PC-9 (cell line): Measurements from ENCODE around the gene EEF1A1.
"Not testable (repeated sequence)": the region's sequence is repeated elsewhere in the genome, so short reads cannot be mapped to it uniquely, and the experiment has no call there.

ENCODE experiments used
- EZH2 ChIP-seq: fragments of 200-600 bp; sonication (generic); IDR thresholded peaks from 2 replicates; pipeline ENCODE4 v1.8.0; 2017; ENCODE audit warnings: antibody characterized with exemption, low read depth
- TF ChIP-seq, protein P1 (sequence below): fragments of 200-600 bp; sonication (generic); conservative IDR thresholded peaks from 2 replicates; pipeline ENCODE4 v1.6.1; 2017; ENCODE audit warnings: mixed run types, antibody characterized with exemption, mild to moderate bottlenecking, moderate library complexity

DNA sequence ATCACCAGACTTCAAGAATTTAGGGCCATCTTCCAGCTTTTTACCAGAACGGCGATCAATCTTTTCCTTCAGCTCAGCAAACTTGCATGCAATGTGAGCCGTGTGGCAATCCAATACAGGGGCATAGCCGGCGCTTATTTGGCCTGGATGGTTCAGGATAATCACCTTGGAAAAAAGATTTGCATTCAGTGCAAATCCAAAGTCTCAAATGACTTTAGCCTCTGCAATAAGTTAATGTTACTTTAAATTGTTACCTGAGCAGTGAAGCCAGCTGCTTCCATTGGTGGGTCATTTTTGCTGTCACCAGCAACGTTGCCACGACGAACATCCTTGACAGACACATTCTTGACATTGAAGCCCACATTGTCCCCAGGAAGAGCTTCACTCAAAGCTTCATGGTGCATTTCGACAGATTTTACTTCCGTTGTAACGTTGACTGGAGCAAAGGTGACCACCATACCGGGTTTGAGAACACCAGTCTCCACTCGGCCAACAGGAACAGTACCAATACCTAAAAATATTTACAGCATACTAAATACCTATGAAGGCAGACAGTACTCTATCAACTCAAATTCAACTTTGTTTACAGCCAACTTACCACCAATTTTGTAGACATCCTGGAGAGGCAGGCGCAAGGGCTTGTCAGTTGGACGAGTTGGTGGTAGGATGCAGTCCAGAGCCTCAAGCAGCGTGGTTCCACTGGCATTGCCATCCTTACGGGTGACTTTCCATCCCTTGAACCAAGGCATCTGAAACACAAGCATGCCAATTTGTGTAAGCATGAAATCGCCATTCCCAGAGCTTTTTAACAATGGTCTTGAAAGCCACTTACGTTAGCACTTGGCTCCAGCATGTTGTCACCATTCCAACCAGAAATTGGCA, 2.5 kb downstream of the EEF1A1 start:
- TF ChIP-seq, protein P1, sequence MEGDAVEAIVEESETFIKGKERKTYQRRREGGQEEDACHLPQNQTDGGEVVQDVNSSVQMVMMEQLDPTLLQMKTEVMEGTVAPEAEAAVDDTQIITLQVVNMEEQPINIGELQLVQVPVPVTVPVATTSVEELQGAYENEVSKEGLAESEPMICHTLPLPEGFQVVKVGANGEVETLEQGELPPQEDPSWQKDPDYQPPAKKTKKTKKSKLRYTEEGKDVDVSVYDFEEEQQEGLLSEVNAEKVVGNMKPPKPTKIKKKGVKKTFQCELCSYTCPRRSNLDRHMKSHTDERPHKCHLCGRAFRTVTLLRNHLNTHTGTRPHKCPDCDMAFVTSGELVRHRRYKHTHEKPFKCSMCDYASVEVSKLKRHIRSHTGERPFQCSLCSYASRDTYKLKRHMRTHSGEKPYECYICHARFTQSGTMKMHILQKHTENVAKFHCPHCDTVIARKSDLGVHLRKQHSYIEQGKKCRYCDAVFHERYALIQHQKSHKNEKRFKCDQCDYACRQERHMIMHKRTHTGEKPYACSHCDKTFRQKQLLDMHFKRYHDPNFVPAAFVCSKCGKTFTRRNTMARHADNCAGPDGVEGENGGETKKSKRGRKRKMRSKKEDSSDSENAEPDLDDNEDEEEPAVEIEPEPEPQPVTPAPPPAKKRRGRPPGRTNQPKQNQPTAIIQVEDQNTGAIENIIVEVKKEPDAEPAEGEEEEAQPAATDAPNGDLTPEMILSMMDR = not testable (repeated sequence)
- TF ChIP-seq EZH2 = not testable (repeated sequence)
